PC-9 (cell line): ENCODE data around the gene NSMCE1.

Source experiments
- CTCF ChIP-seq: fragments of 200-600 bp; sonication (generic); conservative IDR thresholded peaks from 2 replicates; pipeline ENCODE4 v1.6.1; 2017; ENCODE audit warnings: mixed run types, antibody characterized with exemption, mild to moderate bottlenecking, moderate library complexity
- EZH2 ChIP-seq: fragments of 200-600 bp; sonication (generic); IDR thresholded peaks from 2 replicates; pipeline ENCODE4 v1.8.0; 2017; ENCODE audit warnings: antibody characterized with exemption, low read depth

- TF ChIP-seq CTCF (no peak), EZH2 (no peak)
Measured at GRCh38 chr16:27203507-27204311, 64.9 kb downstream of the NSMCE1 start, which contains the start of gene KDM8.
